ENCODE measurements around the gene TSPO.

DNA sequence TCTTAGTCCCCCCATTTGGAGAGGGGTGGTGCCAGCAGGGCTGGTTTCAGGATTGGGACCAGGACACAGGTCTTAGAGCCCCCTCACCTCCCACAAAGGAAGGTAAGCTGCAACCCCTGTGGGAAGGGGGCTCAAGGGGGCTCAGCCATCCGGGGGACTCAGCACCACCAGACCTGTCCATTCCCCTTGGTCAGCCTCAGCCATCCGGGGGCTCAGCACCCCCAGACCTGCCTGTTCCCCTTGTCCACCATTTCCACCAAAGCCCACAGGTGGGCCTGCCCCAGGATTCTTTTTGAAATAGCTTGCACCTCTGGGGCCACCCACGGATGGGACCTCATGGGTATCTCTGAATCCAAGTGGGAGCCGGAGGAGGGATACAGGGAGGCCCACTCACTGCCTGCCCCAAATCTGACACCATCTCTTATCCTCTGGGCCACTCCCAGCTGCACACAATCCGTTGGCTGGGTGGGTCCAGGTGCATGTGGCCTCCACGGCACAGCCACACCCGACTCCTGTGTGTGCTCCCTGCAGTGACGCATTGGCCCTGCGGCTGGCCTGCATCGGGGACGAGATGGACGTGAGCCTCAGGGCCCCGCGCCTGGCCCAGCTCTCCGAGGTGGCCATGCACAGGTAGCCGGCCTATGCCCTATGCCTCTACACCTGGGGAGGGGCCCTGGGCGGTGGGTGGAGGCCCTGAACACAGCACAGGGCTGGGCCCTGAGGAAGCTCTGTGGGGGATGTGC is 24.0 kb upstream of the TSPO start:
- TF ChIP-seq, protein P1, sequence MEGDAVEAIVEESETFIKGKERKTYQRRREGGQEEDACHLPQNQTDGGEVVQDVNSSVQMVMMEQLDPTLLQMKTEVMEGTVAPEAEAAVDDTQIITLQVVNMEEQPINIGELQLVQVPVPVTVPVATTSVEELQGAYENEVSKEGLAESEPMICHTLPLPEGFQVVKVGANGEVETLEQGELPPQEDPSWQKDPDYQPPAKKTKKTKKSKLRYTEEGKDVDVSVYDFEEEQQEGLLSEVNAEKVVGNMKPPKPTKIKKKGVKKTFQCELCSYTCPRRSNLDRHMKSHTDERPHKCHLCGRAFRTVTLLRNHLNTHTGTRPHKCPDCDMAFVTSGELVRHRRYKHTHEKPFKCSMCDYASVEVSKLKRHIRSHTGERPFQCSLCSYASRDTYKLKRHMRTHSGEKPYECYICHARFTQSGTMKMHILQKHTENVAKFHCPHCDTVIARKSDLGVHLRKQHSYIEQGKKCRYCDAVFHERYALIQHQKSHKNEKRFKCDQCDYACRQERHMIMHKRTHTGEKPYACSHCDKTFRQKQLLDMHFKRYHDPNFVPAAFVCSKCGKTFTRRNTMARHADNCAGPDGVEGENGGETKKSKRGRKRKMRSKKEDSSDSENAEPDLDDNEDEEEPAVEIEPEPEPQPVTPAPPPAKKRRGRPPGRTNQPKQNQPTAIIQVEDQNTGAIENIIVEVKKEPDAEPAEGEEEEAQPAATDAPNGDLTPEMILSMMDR (IDR thresholded peaks at IDR 0.05; ENCODE audit: poor library complexity), result no peak
- TF ChIP-seq EZH2 (IDR thresholded peaks at IDR 0.05; ENCODE audit: borderline replicate concordance), result no peak
- no peak for TF ChIP-seq EZH2phosphoT487 (IDR thresholded peaks at IDR 0.05; ENCODE audit: low read depth, severe bottlenecking, unreplicated experiment)
